BJ (cell line): ENCODE results near the gene JMJD1C. TPM values are rescaled to one million over a fixed set of nuclear protein-coding genes. Genes with fewer than 3 reads are reported as not detected.

ENCODE experiments used
- CTCF ChIA-PET: fragments of 350-600 bp; formaldehyde crosslinking; extraction: SDS; loops from one replicate; lab custom pipeline; 2021; ENCODE audit warnings: antibody characterized with exemption, inconsistent platforms; lab: Yijun Ruan, JAX
- POLR2A ChIA-PET: fragments of 300-600 bp; sonication (Branson Sonifier 250); formaldehyde crosslinking; extraction: SDS; loops from one replicate; lab custom pipeline; 2021; ENCODE audit warnings: antibody characterized with exemption; lab: Charles Lee
- DNase-seq: peaks from one replicate; pipeline ENCODE4 v3.0.0-alpha.2; 2011; ENCODE audit warnings: low read depth
- H3K27me3 ChIP-seq: 2 replicates; pipeline ENCODE4 v1.6.0; 2011; ENCODE audit warnings: low read length; ENCODE audit not compliant: control insufficient read depth, insufficient read depth
- H3K36me3 ChIP-seq: 2 replicates; pipeline ENCODE4 v1.5.1; 2011; ENCODE audit warnings: low read length; ENCODE audit not compliant: control insufficient read depth, insufficient read depth
- H3K4me3 ChIP-seq: 2 replicates; pipeline ENCODE4 v1.5.1; 2011; ENCODE audit warnings: low read depth, mild to moderate bottlenecking, control low read depth, low read length
- CTCF ChIP-seq: IDR thresholded peaks from 2 replicates; pipeline ENCODE4 v1.5.1; 2011; ENCODE audit warnings: low read depth, mild to moderate bottlenecking, control low read depth, inconsistent platforms, low read length, moderate library complexity; ENCODE audit not compliant: insufficient read depth
- polyA plus RNA-seq: library from polyadenylated mRNA; depleted of rRNA; stranded (reverse); fragments of >200 nt; gene quantifications from 2 replicates; pipeline ENCODE4 v1.2.3, GENCODE V29; 2011

The JMJD1C gene
- polyA plus RNA-seq, 1 experiment, result 14.2 TPM

DNA sequence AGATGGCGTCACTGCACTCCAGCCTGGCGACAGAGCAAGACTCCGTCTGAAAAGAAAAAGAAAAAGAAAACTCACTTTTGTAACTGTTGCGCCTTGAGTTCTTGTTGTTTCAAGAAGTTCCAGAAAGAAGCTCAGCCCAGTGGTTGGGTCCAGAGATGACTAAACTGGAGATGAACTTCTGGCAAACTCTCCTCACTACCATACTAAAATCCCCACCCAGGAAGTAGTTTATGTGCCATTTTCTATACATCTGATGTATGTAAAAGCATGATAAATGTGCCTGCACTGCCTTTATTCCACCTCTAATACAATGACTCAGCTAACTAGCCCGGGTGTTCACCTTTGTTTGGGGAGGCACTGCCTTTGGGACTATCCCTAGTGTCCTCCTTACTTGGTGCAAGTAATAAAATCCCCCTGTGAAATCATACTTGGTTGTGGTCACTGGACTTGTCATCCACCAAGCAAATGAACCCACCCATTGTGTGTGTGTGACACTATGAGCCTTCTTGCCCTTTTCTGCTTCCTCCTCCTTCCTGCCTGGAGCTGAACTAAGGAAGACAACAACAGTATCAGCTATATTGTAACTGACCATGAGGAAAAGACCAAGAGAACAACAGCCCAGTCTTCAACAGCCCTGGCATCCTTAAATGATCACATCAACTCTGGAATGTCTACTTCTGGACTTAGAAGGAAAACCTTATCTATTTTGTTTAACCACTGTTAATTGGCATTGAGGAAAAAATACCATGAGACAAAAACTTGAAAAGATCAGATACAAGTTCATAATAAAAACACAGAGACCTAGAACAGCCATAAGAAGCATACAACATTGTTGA is 33.6 kb downstream of the JMJD1C start:
- no peak overlapping the region for H3K4me3 ChIP-seq
- ChIA-PET POLR2A (no interaction called here), CTCF (interaction anchor here (0.8 kb wide), 1 partner anchor 197 kb away, joined by 3 read pairs; no protein-coding TSS in a partner anchor)
- no peaks in the 10 kb centered on the region for H3K27me3 ChIP-seq
- DNase-seq, result no peak
- no peaks in the 10 kb centered on the region for H3K36me3 ChIP-seq
- no peak for TF ChIP-seq CTCF

DNA sequence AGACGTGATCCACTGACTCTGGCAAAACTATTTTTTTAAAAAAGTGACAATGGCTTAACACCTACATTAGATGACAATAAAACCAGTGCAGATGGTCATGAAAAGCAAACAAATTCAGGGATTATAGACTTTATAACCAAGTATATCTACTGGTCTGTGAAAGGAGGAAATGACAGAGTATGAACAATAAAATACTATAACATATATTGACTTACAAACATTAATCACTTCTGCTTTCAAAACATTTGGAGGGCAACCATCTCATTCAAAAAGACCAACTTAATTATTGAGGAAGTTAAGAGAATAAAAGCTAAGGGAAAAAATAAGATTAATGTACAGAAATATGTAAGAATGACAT is 34.8 kb downstream of the JMJD1C start:
- TF ChIP-seq CTCF, result no peak
- no peaks in the 10 kb centered on the region for H3K36me3 ChIP-seq
- DNase-seq, result no peak
- POLR2A ChIA-PET, result no interaction called here
- CTCF ChIA-PET, result no interaction called here
- no peak overlapping the region for H3K4me3 ChIP-seq
- no peaks in the 10 kb centered on the region for H3K27me3 ChIP-seq

DNA sequence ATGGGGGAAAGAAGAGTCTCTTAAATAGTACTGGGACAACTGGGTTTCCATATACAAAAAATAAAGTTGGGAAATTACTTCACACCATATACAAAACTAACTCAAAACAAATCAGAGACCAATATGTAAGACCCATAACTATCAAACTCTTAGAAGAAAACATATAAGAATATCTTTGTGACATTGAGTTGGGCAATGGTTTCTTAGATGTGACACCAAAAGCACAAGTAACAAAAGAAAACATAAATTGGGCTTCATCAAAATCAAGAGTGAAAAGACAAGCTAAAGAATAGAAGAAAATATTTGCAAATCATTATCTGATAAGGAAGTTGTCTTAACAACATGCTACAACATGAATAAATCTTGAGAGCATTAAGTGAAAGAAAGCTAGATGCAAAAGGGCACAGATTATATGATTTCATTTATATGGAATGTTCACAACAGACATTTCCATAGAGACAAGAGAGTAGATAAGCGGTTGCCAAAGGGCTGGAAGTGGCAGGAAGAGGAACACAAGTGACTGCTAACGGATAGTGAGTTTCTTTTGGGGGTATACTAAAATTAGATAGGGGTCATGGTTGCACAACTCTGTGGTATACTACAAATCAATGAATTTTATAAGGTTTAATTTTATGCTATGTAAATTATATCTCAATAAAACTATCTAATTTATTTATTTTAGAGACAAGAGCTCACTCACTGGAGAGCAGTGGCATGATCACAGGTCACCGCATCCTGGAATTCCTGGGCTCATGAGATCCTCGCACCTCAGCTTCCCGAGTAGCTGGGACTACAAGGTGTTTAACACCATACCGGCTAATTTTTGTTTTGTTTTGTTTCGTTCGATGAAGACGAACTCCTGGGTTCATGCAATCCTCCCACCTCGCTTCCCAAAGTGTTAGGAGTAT is 35.4 kb downstream of the JMJD1C start:
- ChIA-PET CTCF (interaction anchor here (0.6 kb wide), 1 partner anchor 32 kb away, joined by 5 read pairs; no protein-coding TSS in a partner anchor), POLR2A (no interaction called here)
- TF ChIP-seq CTCF, result no peak
- no peaks in the 10 kb centered on the region for H3K36me3 ChIP-seq
- H3K4me3 ChIP-seq, result no peak overlapping the region
- DNase-seq, result no peak
- H3K27me3 ChIP-seq, result no peaks in the 10 kb centered on the region

GRCh38 chr10:63429281-63429680 is 36.5 kb downstream of the JMJD1C start:
- H3K27me3 ChIP-seq, result no peaks in the 10 kb centered on the region
- peak; percentile 78 for DNase-seq
- H3K36me3 ChIP-seq, result no peaks in the 10 kb centered on the region
- no peak overlapping the region for H3K4me3 ChIP-seq
- POLR2A ChIA-PET, result interaction anchor here (0.5 to 0.6 kb wide), 2 partner anchors 93 to 316 kb away, joined by 3 to 6 read pairs; no protein-coding TSS in a partner anchor
- CTCF ChIA-PET, result interaction anchor here (0.6 kb wide), 1 partner anchor 33 kb away, joined by 5 read pairs; no protein-coding TSS in a partner anchor
- TF ChIP-seq CTCF, result no peak

DNA sequence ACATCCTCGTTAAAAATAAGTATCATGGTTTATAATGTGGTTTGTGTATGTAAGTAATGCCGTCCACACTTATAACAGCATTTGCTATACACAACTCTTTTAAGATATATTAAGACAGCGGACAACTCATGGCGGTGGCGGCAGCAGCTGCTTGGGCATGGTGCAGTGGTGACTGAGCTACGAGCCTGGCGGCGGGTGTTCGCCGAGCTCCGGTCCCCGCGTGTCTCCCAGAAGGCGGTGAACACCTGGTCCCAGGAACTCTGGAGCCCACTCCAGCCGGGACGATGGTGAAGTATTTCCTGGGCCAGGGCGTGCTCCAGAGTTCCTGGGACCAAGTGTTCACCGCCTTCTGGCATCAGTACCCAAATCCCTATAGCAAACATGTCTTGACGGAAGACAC is 38.8 kb downstream of the JMJD1C start:
- DNase-seq, result no peak
- POLR2A ChIA-PET, result interaction anchor here (0.6 kb wide), 1 partner anchor 204 kb away, joined by 3 read pairs; no protein-coding TSS in a partner anchor
- H3K36me3 ChIP-seq, result no peaks in the 10 kb centered on the region
- no peak overlapping the region for H3K4me3 ChIP-seq
- no peak for TF ChIP-seq CTCF
- H3K27me3 ChIP-seq, result no peaks in the 10 kb centered on the region
- CTCF ChIA-PET, result interaction anchor here (0.6 kb wide), 1 partner anchor 271 kb away, joined by 3 read pairs; no protein-coding TSS in a partner anchor
